ENCODE measurements around the gene LRRC27. TPM values are rescaled to one million over a fixed set of nuclear protein-coding genes. Genes with fewer than 3 reads are reported as not detected.

The LRRC27 gene
- total and polyA plus RNA-seq, 2 experiments from 2014 or later = 19.0 to 21.8 TPM

GRCh38 chr10:132425757-132426155 lies 93.8 kb downstream of the LRRC27 start:
- H3K27ac ChIP-seq = no peak overlapping the region
- no peaks in the 10 kb centered on the region for H3K36me3 ChIP-seq
- H3K4me3 ChIP-seq = no peak overlapping the region
- peaks cover 22% of the 10 kb centered on the region for H3K4me1 ChIP-seq (ENCODE audit: low read depth)
- TF ChIP-seq CTCF (IDR thresholded peaks at IDR 0.05; ENCODE audit: low read depth, low read length) = no peak
- H3K9me3 ChIP-seq (ENCODE audit: low read depth) = no peaks in the 10 kb centered on the region
- no peaks in the 10 kb centered on the region for H3K27me3 ChIP-seq
- DNase-seq (ENCODE audit: low read depth in 1 of 2, low spot score in 1 of 2) = no peak

- no peak for TF ChIP-seq CTCF (IDR thresholded peaks at IDR 0.05; ENCODE audit: low read depth, low read length)
- Histone ChIP-seq H3K4me1 (ENCODE audit: low read depth) (peaks cover 8% of the 10 kb centered on the region), H3K27me3 (no peaks in the 10 kb centered on the region), H3K36me3 (no peaks in the 10 kb centered on the region), H3K9me3 (ENCODE audit: low read depth) (no peaks in the 10 kb centered on the region), H3K27ac (no peak overlapping the region), H3K4me3 (no peak overlapping the region)
- no peak for DNase-seq (ENCODE audit: low read depth in 1 of 2, low spot score in 1 of 2)
These were observed 95.2 kb downstream of the LRRC27 start for GRCh38 chr10:132427006-132427771.

- no peak overlapping the region for H3K4me3 ChIP-seq
- DNase-seq (ENCODE audit: low read depth in 1 of 2, low spot score in 1 of 2) = no peak
- H3K9me3 ChIP-seq (ENCODE audit: low read depth) = no peaks in the 10 kb centered on the region
- no peak overlapping the region for H3K27ac ChIP-seq
- H3K27me3 ChIP-seq = no peaks in the 10 kb centered on the region
- peaks cover under 1% of the 10 kb centered on the region for H3K4me1 ChIP-seq (ENCODE audit: low read depth)
- no peak for TF ChIP-seq CTCF (IDR thresholded peaks at IDR 0.05; ENCODE audit: low read depth, low read length)
- no peaks in the 10 kb centered on the region for H3K36me3 ChIP-seq
These were observed 96.0 kb downstream of the LRRC27 start for GRCh38 chr10:132427939-132428367.

GRCh38 chr10:132428486-132428995 lies 96.5 kb downstream of the LRRC27 start:
- H3K4me3 ChIP-seq = no peak overlapping the region
- H3K27ac ChIP-seq = no peak overlapping the region
- H3K27me3 ChIP-seq = no peaks in the 10 kb centered on the region
- H3K9me3 ChIP-seq (ENCODE audit: low read depth) = no peaks in the 10 kb centered on the region
- TF ChIP-seq CTCF (IDR thresholded peaks at IDR 0.05; ENCODE audit: low read depth, low read length) = no peak
- H3K36me3 ChIP-seq = no peaks in the 10 kb centered on the region
- DNase-seq (ENCODE audit: low read depth in 1 of 2, low spot score in 1 of 2) = no peak
- no peaks in the 10 kb centered on the region for H3K4me1 ChIP-seq (ENCODE audit: low read depth)

Other genes starting within 250 kb of the LRRC27 start
- gene DPYSL4, start 145.2 kb upstream of the LRRC27 start, total RNA-seq = 30.3 and 58.0 TPM in 2 replicates
- gene DPYSL4, start 145.2 kb upstream of the LRRC27 start, polyA plus RNA-seq = 7.1 and 12.5 TPM in 2 replicates
- 10.4 and 17.5 TPM in 2 replicates for gene STK32C, start 24.2 kb upstream of the LRRC27 start, total RNA-seq
- gene STK32C, start 24.2 kb upstream of the LRRC27 start, polyA plus RNA-seq = 23.8 and 28.5 TPM in 2 replicates
- gene PWWP2B, start 65.0 kb downstream of the LRRC27 start, total RNA-seq = 28.3 and 35.7 TPM in 2 replicates
- 11.7 and 11.8 TPM in 2 replicates for gene PWWP2B, start 65.0 kb downstream of the LRRC27 start, polyA plus RNA-seq
- 83.6 and 87.0 TPM in 2 replicates for gene INPP5A, start 205.6 kb downstream of the LRRC27 start, total RNA-seq
- 90.4 and 97.2 TPM in 2 replicates for gene INPP5A, start 205.6 kb downstream of the LRRC27 start, polyA plus RNA-seq

All from cardiac muscle cell (in vitro differentiated cells and primary cell).